Thymus (tissue), 11 donors: ENCODE measurements around the gene CDH15. TPM values are rescaled to one million over a fixed set of nuclear protein-coding genes. Genes with fewer than 3 reads are reported as not detected.

ENCODE experiments used
- DNase-seq, 9 donors: peaks; one replicate each; pipeline ENCODE4 v3.0.0-alpha.2; 2013; ENCODE audit warnings: low spot score in 9 of 9, low read depth in 6 of 9, missing footprints in 1 of 9
- H3K27ac ChIP-seq, 2 donors: one replicate each; pipeline ENCODE4 v1.5.1; 2013; ENCODE audit warnings: control low read depth in 1 of 2, low read depth in 1 of 2, low read length in 1 of 2, mild to moderate bottlenecking in 1 of 2, moderate library complexity in 1 of 2
- H3K27me3 ChIP-seq, 2 donors: one replicate each; pipeline ENCODE4 v1.5.1; 2013; ENCODE audit warnings: low read length in 1 of 2; ENCODE audit not compliant: control insufficient read depth in 2 of 2, insufficient read depth in 1 of 2
- H3K36me3 ChIP-seq, 2 donors: one replicate each; pipeline ENCODE4 v1.5.1; 2013; ENCODE audit warnings: low read length in 1 of 2, mild to moderate bottlenecking in 1 of 2, moderate library complexity in 1 of 2; ENCODE audit not compliant: control insufficient read depth in 2 of 2, insufficient read depth in 2 of 2
- H3K4me1 ChIP-seq, 2 donors: one replicate each; pipeline ENCODE4 v1.5.1; 2013; ENCODE audit warnings: low read length in 2 of 2; ENCODE audit not compliant: control insufficient read depth in 2 of 2, insufficient read depth in 2 of 2
- H3K4me3 ChIP-seq, 2 donors: one replicate each; pipeline ENCODE4 v1.5.1; 2013; ENCODE audit warnings: low read length in 2 of 2, control low read depth in 1 of 2, mild to moderate bottlenecking in 1 of 2
- H3K9me3 ChIP-seq, 2 donors: one replicate each; pipeline ENCODE4 v1.5.1; 2013; ENCODE audit warnings: low read length in 1 of 2, mild to moderate bottlenecking in 1 of 2; ENCODE audit not compliant: control insufficient read depth in 2 of 2, insufficient read depth in 1 of 2
- WGBS: extraction: QIAGEN DNeasy Blood & Tissue Kit; methylation state at CpG from one replicate; pipeline ENCODE4 v1.1.7; 2013; 5-methylcytosine and 5-hydroxymethylcytosine counted together
- polyA plus RNA-seq: library from polyadenylated mRNA; stranded (reverse); fragments of 200-250 nt; gene quantifications from one replicate; pipeline ENCODE4 v1.2.3, GENCODE V29; 2013
- total RNA-seq: library from RNA; stranded (reverse); fragments of 120-200 nt; gene quantifications from one replicate; pipeline ENCODE4 v1.2.4, GENCODE V29; 2013
- donor health status: healthy.

The CDH15 gene
- total and polyA plus RNA-seq, 2 donors = 0.19 to 0.23 TPM

DNA sequence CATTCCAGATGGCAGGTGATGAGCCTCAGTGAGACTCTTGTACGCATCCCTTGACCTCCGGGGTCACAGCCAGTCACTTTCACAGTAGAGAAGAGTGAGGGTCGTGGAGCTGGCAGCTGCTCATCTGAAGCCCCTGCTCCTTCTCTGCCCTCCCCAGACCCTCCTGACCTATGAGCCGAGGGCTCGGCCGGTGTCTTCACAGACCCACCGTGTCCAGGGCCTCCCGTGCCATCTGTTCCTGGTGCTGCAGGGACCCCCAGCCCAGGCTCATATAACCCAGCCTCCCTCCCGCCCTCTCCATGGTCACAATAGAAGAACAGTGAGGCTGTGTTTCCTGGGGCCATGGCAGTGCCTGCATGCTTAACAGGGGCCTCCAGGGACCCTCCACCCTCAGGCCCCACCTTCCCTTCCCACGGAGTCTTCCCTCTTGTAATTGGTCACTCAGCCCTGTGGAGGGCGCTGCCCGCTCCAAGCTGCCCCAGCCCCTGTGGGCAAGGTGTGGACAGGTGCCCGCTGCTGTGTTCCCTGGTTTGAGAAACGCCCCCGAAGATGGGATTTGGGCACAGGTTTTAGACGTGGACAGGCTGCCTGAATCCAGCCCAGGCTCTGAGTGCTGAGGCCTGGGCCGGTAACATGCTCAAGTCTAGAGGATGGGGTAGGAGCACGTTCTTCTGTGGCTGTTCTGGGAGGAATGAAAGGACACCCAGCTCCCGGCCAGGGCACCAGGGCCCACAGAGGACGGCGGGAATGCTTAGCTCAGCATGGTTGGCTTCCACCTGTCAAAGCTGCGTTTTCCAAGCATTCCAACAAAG, 39.1 kb upstream of the CDH15 start:
- H3K4me1 ChIP-seq = peaks cover 0 to 5% of the 10 kb centered on the region in 2 donors
- no peak for DNase-seq
- peaks cover 0 to 11% of the 10 kb centered on the region in 2 donors for H3K9me3 ChIP-seq
- peaks cover 67 to 91% of the 10 kb centered on the region in 2 donors for H3K36me3 ChIP-seq
- H3K27ac ChIP-seq = no peak overlapping the region
- no peaks in the 10 kb centered on the region for H3K27me3 ChIP-seq
- WGBS = 97% methylated on average over 22 of the region's 22 CpGs
- H3K4me3 ChIP-seq = no peak overlapping the region

DNA sequence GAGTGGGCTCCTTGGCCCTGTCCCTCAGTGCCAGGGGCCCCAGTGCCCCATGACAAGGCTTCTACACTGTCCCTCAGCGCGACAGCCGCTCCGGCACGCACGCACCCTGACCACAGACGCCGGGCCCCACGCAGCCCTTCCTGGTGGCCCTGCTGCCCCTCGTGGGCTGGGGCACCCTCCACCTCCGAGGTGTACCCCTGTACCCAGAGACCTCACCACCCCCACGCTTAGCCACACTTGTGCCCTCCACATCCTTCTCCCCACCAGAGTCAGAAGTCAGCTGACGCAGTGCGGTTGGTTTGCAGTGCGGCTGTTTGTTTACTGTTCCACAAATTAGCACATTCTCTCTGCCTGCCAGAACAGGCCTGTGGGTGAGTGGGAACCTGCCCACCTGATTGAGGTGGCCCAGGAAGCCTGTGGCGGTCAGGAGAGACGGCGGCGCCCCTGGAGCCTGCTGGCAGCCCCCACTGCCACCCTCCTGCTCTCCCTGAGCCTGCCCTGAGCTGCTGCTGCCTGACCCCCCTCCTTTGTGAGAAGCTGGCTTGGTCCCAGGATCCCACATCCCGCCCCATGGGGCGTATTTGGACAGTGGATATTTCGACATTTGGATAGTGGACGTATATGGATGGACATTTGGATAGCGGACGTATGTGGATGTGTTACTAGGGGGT, 38.0 kb upstream of the CDH15 start:
- no peak overlapping the region for H3K4me3 ChIP-seq
- no peak for DNase-seq
- no peak overlapping the region for H3K27ac ChIP-seq
- WGBS = 96% methylated on average over 25 of the region's 25 CpGs
- H3K4me1 ChIP-seq = peaks cover 0 to 5% of the 10 kb centered on the region in 2 donors
- H3K36me3 ChIP-seq = peaks cover 78 to 96% of the 10 kb centered on the region in 2 donors
- no peaks in the 10 kb centered on the region for H3K27me3 ChIP-seq
- H3K9me3 ChIP-seq = peaks cover 0 to 11% of the 10 kb centered on the region in 2 donors

DNA sequence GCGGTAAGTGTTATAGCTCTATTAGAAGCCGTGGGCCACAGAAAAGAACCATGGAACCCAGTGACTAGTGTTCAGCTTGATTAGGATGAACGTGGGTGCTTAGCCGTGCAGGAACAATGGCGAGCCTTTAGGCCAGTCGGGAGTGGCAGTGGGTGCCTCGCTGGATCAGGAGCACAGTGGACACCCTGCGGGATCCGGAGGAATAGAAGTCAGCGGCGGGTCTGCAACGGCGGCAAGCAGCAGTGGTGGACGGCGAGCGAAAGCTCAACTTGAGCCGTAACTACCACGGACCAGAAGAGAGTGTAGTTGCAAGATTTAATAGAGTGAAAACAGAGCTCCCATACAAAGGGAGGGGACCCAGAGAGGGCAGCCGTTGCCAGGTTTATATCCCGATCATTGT, 37.3 kb upstream of the CDH15 start:
- H3K4me3 ChIP-seq = no peak overlapping the region
- H3K27me3 ChIP-seq = no peaks in the 10 kb centered on the region
- no peak overlapping the region for H3K27ac ChIP-seq
- peaks cover 81 to 96% of the 10 kb centered on the region in 2 donors for H3K36me3 ChIP-seq
- WGBS = 98% methylated on average over 20 of the region's 20 CpGs
- H3K4me1 ChIP-seq = peaks cover 0 to 5% of the 10 kb centered on the region in 2 donors
- DNase-seq = no peak
- peaks cover 0 to 6% of the 10 kb centered on the region in 2 donors for H3K9me3 ChIP-seq

DNA sequence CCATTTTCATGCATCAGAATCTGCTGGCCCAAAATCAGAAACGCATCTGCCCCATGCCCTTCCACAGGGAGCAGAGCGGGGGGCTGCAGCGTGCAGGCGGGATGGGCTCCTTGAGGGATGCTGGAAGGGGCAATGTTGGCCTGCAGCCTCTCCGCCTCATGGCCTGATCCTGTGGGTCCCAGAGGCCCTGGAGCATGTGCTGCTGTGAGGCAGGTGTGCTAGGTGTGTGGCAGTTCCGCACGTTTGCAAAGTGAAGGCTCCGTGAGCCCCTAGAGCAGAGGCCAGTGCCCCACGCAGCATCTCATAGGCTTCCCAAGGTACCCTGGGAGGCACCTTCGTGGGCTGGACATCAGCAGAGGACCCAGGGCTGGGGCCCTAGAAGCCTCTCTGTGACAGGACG, 36.4 kb upstream of the CDH15 start:
- H3K9me3 ChIP-seq = peaks cover 0 to 10% of the 10 kb centered on the region in 2 donors
- no peak overlapping the region for H3K27ac ChIP-seq
- no peak overlapping the region for H3K4me3 ChIP-seq
- WGBS = 97% methylated on average over 11 of the region's 11 CpGs
- no peak for DNase-seq
- no peaks in the 10 kb centered on the region for H3K27me3 ChIP-seq
- peaks cover 90 to 95% of the 10 kb centered on the region in 2 donors for H3K36me3 ChIP-seq
- H3K4me1 ChIP-seq = peaks cover 0 to 5% of the 10 kb centered on the region in 2 donors

DNA sequence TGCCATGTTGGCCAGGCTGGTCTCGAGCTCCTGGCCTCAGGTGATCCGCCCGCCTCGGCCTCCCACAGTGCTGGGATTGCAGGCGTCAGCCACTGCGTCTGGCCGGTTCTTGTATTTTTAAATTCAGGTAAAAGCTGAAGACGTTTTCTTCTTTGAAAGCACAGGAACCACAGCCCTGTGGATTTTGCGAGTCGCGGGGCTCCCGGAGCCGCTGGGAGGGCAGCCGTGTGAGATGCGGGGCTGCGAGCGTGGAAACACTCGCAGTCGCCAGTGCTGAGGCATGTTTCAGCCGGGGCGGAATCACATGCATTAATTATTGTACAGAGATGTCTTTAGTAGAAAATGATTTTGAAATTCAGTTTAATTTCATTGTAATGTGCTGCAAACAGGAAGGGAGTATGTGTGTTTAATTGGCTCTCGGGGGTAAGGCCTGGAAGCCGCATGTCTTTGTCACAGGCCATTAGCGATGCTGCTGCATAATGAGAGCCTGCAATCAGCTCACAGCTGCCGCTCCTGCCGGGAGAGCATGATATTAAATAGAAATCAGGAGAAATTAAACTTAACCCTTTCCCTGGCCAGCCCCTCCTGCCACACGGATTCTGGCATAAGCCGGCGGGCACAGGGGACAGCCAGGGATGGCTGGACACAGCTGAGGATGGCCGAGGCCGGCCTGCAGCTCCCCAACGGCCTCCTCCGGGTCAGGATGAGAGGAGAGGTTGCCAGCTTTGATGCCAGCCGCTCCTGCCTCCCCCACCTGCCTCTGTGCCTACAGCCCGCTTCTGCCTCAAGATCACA, 35.4 kb upstream of the CDH15 start:
- H3K4me3 ChIP-seq = no peak overlapping the region
- peaks cover 0 to 13% of the 10 kb centered on the region in 2 donors for H3K9me3 ChIP-seq
- no peaks in the 10 kb centered on the region for H3K27me3 ChIP-seq
- 98% methylated on average over 35 of the region's 35 CpGs for WGBS
- peaks cover 0 to 5% of the 10 kb centered on the region in 2 donors for H3K4me1 ChIP-seq
- H3K36me3 ChIP-seq = peaks cover 93 to 95% of the 10 kb centered on the region in 2 donors
- H3K27ac ChIP-seq = no peak overlapping the region
- no peak for DNase-seq

DNA sequence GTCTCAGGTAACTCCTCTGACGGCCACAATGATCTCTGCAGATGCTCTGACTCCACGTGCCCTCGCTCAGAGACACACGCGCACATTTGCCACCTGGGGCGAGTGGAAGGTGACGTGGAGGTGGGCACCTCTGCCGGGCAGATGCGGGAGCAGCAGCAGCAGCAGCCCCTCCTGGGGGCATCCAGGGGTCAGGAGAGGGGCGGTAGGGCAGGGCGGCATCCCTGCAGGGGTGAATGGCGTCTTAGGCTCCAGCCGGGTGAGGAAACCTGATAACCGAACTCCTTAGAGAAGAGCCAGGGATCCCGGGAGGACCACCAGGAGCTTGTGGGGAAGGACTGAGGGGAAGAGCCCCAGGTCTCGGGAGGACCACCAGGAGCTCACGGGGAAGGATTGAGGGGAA, 34.6 kb upstream of the CDH15 start:
- Histone ChIP-seq H3K36me3 (peaks cover 95 to 97% of the 10 kb centered on the region in 2 donors), H3K27me3 (no peaks in the 10 kb centered on the region)
- 98% methylated on average over 17 of the region's 17 CpGs for WGBS

DNA sequence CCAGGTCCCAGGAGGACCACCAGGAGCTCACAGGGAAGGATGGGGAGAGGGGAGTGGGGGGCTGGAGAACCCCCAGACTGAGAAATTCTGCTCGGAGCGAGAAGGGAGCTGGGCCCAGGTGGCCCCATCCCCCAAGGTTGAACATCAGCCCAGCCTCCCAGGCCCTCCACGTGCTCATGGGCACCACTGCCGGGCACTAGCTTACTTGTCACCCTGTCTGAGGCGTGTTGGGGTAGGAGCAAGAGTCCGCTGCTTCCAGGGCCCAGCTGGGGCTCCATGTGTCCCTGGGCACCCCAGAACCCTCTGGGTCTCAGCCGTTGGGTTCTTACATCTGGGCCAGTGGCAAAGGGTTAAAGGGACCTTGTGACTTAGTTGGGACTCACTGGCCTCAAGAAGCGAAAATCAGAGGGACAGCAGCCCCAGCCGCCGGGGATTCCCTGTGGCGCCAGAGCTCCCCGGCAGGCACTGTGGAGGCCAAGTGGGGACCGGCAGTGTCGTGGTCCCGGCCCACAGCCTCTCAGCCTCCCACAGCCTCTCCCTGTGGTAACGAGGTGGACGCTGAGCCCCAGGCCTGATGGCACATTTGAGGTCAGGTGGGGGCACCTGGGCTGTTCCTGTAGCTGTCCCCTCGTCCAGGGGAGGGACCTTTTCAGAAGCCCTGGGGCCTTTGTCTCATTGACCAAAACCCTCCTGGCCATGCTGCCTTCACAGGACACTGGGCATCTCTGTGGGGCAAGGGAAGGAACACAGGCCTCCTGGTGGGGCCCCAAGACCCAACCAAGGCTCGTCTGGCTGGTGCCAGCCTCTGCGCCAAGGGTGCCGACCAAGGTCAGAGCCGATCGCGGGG, 33.7 kb upstream of the CDH15 start:
- Histone ChIP-seq H3K36me3 (peaks cover 95 to 97% of the 10 kb centered on the region in 2 donors), H3K4me3 (no peak overlapping the region), H3K27me3 (no peaks in the 10 kb centered on the region), H3K4me1 (no peaks in the 10 kb centered on the region), H3K27ac (no peak overlapping the region), H3K9me3 (peaks cover 2 to 23% of the 10 kb centered on the region in 2 donors)
- WGBS = 98% methylated on average over 24 of the region's 24 CpGs
- no peak for DNase-seq

More for the DNA sequence above, 34.6 kb upstream of the CDH15 start:
- H3K4me3 ChIP-seq = no peak overlapping the region
- peaks cover 2 to 17% of the 10 kb centered on the region in 2 donors for H3K9me3 ChIP-seq
- DNase-seq = no peak
- no peak overlapping the region for H3K27ac ChIP-seq
- no peaks in the 10 kb centered on the region for H3K4me1 ChIP-seq

DNA sequence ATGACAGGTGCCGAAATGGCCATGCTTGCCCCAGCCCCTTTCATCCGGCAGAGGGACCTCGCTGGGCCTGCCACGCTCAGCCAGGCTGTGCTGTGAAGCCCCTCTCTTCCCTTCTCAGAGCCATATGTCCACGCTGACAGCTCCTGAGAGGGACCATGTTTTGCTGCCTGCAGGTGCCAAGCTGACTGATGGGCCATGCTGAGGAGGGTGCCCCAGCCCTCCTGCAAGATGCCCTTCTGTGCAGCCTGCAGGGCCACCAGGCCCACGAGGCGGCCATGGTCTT, 33.1 kb upstream of the CDH15 start:
- peaks cover 2 to 19% of the 10 kb centered on the region in 2 donors for H3K9me3 ChIP-seq
- H3K4me3 ChIP-seq = no peak overlapping the region
- no peak for DNase-seq
- no peaks in the 10 kb centered on the region for H3K27me3 ChIP-seq
- WGBS = 99% methylated on average over 7 of the region's 7 CpGs
- H3K36me3 ChIP-seq = peaks cover 95 to 97% of the 10 kb centered on the region in 2 donors
- H3K27ac ChIP-seq = no peak overlapping the region
- H3K4me1 ChIP-seq = no peaks in the 10 kb centered on the region
